ENCODE results near the gene RHOU. TPM values are rescaled to one million over a fixed set of nuclear protein-coding genes. Genes with fewer than 3 reads are reported as not detected.
"Not testable (repeated sequence)": the region's sequence is repeated elsewhere in the genome, so short reads cannot be mapped to it uniquely, and the experiment has no call there.

Gene RHOU
- total RNA-seq, 1 donor from 2014 or later: 17.5 TPM

DNA sequence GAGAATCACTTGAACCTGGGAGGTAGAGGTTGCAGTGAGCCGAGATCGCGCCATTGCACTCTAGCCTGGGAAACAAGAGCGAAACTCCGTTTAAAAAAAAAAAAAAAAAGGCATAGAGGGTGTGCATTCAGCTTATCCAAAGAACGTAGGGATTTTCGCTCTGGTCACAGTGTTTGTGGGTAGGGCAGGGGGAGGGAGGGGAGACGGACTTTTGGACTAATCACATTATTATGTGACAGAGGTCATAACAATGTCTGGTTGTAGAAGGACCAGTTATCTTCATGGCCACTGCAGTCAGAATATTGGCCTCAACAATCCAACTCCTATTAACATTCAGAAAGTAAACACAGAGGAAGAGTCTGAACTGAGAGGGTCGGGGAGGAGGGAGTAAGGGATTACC, 25.7 kb downstream of the RHOU start:
- DNase-seq: no peak

DNA sequence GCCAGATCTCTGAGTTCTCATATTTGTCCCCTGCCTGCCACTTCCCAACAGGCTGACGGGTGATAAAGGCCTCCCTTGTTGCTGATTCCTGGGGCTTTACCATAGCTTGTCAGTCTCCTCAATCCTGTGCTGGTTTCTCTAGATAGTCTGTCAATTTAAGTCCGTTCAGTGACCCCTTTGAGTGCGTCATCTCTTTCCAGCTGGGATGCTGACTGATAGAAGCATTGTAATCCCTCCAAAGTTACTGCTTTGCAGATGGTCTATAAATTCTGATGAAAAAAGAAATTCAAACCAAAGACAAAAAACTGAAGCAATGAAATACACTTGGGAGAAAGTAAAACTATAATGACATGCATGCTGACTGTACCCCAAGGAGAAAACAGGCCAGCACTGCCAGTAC, 28.3 kb downstream of the RHOU start:
- no peak for DNase-seq

DNA sequence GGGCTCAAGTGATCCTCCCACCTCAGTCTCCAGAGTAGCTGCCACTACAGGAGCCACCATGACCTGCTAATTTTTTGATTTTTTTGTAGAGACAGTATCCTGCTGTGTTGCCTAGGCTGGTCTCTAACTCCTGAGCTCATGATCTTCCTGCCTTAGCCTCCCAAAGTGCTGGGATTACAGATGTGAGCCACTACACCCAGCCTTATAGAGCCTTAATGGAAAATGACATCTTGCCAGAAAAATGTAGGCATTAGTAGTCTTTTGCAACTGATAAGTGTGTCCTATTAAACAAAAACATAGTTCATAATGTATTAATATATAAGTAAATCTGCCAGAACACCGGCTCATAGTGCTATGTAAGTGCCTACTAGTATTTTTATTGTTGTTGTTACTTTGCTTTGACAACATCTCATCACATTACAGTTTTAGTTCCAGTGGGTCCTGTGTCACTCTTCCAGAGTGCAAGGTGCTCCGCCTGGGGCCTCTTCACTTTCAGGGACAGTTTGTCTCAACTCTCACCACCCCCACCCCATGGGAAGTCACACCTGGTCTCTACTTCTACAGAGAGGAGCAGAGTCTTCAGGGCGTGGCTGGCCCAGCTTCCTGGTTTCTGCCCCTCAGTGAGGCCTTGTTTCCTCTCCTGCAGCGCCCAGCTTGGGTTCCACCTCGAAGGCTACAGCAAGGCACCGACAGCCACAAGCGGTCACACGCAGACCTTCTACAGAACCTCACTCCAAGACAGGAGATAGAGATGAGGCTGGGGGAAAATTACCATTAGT, 30.1 kb downstream of the RHOU start:
- no peak for DNase-seq

DNA sequence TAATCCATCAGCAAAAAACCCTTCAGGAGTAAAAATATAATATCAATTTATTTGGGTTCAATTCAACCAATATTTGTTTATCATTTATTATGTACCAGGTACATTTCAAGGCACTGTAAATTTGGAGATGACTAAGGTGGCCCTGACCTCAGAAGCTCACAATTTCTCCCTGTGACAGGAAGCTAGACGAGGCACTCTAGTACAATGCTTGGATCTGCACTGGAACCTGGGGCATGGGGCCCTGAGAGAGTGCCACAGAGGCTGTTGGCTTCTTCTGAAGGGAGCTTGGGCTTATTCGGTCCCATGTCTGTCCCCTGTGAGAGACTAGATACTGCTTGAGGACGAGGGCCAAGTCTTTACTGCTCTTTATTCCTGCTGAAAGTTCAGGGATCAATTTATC, 31.5 kb downstream of the RHOU start:
- DNase-seq: no peak

DNA sequence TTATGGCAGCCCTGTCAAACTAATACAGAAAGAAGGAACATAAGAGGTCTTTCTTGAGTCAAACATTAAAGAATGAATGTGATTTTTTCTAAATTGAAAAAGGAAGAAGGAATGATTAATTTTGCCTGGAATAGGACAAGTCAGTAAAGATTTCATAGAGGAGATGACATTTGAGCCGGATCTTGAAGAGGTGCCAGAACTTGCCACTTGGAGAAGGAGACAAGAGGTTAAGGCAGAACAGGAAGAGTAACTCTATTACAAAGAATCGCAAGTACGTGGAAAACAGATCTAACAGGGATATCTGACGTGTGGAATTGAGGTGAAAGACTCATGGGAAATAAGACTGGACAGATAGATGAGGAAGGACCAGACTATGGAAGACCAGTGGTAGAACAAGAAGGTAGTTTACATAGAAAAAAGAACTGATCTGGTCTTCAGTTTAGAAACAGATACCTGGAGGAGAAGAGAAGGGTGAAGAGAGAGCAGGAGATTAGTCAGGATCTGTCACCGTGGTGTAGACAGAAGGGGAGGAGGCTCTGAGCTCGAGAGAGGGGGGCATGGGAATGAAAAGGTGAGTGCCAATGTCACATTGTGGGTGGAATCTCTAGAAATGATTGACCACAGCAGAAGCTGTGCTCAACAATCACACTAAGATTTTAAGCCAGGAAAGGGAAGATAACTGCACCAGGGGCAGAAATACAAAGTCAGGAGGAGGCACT, 32.5 kb downstream of the RHOU start:
- no peak for DNase-seq

DNA sequence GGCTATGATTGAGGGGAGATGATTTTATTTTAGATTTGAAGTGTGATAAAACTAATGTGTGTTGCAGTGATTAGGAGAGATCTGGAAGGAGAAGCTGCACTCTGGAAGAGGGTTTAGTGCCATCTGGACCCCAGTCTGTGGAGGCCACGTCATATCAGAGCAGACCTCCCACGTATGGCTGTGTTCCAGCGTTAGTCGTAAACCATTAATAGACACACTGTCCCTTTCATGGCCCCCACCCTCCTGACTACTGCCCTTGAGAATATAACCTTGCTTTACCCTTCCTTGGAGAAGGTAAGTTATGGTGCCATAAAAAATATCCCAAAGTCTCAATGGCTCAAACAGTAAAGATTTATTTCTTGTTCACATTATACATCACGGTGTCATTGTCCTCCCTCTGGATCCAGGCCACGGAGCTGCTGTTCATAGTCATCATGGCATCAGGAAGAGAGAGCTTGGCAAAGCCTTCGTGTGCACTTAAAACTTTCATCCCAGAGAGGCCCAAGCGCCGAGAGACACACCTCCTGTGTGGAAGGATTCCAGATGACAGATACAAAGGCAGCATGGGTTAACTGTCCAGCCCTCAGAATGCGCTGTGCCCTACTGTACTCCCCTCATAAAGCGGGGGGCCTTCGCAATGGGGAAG, 33.2 kb downstream of the RHOU start:
- DNase-seq: no peak

DNA sequence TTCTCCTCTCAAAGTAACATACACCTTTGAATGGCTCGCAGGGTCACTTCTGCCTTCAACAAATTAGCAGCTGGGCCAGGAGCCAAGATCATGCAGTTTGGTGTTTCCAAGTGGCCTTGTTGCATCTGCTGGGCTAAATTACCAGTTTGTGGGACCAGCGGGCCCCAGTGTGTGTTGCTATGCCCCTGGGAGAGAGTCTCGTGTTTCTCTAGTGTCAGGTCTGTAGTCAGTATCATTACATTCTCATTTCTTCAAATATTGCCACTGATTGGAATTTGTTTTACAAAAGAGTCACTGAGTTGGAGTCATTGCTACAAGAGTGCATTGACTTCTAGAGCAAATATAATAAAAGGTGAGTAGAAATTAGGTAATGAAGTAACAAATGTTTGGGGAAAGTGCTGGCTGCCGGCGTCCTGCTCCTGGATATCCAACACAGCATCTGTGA, 35.5 kb downstream of the RHOU start:
- no peak for DNase-seq

DNA sequence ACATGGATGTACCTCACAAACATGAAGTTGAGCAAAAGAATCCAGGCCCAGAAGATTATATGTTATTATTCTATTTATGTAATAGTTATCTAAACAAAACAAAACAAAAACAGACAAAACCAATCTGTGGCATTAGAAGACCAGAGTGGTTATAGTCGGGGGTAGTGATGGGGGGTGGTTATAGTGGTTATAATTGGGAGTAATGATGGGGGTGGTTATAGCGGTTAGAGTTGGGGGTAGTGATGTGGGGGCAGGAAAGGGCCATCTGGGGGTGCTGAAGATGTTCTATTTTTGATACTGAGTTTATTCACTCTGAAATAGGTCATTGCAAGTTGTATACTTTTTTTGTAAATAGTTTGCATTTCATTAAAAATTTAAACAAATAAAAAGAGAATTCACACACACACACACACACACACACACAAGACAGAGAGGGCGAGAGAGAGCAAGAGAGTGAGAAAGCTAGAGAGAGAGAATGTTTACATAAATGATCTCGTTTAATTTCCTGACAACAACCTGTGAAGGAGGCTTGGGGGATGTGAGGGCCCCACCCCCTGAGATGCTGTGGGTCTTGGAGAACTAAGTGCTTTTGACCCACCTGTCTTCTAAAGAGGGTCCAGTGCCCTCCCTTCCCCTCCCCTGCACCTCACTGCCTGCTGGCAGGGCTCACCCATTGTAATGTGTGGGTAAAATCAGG, 37.4 kb downstream of the RHOU start:
- DNase-seq: no peak

DNA sequence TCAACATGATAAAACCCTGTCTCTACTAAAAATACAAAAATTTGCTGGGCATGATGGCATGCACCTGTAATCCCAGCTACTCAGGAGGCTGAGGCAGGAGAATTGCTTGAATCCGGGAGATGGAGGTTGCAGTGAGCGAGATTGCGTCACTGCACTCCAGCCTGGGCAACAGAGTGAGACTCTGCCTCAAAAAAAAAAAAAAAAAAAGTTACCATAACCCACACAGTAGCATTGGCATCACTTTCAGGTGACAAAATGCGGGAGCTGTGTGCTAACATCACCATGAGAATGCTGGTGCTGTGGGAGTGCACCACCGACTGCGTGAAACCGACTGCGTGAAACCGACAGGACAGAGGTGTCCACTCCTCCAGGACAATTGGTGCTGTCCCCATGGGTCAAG, 40.7 kb downstream of the RHOU start:
- not testable (repeated sequence) for DNase-seq

DNA sequence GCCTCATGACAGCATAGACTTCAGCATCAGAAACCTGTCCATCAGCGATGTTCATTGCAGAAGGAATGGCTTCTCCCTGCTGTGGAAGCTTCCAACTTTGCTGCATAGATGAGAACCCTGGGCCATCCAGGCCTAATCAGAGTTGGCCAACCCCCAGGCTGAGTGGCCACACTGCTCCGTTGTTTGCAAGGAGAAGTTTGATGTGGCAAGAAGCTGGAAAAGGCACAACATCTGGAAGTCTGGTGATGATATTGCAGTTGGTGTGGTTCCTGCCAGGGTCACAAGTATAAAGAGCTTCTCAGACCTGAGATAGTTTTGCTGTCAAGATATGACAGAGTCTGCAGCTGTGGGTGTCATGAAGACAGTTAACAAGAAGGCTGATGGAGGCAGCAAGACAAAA, 41.2 kb downstream of the RHOU start:
- DNase-seq: no peak

DNA sequence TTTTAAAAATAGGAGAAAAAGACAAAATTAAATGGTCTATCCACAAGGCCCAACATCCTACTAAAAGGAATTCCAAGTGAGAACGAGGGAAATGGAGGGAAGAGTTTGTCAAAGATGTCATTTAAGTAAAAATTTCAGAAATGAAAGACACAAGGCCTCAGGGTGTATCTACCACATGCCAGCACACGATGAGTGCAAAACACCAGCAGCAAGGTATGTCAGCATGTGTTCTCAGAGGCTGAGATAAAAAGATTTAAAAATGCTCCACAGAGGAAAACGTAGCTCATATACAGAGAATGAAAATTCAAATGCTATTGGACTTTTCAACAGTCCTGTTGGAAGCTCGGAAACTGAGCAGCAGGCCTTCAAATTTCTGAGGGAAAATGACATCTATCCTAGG, 42.0 kb downstream of the RHOU start:
- no peak for DNase-seq

DNA sequence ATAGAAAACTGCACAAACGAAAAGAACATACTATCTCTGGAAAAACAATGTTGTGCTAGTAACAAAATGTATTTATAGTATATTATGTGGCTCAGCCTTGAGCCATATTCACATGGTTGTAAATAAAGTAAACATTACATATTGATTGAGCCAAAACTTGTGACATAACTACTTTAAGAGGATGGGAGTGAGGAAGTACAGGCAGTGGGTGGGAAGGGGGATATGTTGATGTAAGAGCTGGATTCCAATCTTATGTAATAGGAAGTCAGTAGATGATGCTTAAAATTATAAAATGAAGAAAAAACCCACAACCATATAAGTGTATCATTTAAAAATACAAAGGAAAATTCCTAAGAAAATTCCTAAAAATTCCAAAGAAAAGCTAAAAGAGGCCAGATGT, 42.7 kb downstream of the RHOU start:
- DNase-seq: no peak

DNA sequence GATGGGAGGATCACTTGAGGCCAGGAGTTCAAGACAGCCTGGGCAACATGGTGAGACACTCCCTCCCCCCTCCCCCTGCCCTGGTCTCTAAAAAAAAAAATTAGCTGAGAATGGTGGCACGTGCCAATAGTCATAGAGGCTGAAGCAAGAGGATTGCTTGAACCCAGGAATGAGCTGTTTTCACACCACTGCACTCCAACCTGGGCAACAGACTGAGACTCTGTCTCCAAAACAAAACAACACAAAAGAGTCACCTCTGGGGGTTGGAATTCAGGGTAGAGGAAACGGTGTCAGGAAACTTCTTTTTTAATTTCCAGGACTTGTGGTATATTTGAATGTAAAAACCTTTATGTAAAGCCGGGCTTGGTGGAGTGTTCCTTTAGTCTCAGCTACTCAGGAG, 43.2 kb downstream of the RHOU start:
- no peak for DNase-seq

DNA sequence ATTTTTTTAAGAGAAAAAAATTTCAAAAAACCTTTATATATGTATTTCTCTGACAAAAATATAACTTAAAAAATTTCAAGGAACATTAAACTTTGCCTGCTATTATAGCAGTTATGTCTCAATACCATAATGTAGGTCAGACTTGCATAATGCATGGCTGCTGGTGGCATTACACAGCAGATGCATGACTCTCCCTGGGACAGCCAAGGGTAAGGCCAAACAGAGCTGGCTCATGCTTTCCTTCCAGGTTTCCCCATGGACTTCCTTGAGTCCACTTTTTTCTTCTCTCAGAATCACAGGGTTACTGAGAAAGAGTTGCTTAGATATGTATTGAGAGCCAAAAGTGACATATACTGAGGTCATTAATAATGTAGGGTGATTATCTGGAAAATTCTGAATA, 43.7 kb downstream of the RHOU start:
- no peak for DNase-seq

DNA sequence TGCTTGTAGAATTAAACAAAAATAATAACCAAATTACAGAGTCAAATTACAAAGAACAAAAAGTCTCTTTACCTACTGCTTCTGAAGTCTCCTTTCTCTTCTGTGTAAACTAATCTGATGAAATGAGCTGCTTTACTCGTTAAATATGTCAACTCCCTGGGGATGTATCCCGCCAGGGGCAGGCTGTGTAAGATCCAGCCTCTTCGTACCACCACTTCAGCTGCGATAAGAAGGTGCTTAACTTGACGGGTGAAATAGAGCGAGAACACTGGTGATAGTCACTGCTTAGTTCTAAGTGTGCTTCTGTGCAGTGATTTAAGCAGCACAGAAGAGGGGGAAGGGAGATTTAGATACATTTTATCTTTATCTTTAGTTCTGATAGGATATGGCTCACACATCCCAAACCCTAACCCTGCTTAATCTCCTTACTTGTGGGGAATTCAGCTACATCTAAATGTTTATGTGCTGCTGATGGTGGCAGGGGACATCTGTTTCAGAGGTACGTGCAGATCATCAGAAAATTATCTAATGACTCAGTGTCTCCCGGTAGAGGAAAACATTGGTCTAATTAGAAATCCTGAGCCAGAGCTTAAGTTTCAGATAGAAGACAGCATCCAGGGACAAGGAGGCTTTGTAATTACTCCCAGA, 46.0 kb downstream of the RHOU start:
- DNase-seq: no peak

DNA sequence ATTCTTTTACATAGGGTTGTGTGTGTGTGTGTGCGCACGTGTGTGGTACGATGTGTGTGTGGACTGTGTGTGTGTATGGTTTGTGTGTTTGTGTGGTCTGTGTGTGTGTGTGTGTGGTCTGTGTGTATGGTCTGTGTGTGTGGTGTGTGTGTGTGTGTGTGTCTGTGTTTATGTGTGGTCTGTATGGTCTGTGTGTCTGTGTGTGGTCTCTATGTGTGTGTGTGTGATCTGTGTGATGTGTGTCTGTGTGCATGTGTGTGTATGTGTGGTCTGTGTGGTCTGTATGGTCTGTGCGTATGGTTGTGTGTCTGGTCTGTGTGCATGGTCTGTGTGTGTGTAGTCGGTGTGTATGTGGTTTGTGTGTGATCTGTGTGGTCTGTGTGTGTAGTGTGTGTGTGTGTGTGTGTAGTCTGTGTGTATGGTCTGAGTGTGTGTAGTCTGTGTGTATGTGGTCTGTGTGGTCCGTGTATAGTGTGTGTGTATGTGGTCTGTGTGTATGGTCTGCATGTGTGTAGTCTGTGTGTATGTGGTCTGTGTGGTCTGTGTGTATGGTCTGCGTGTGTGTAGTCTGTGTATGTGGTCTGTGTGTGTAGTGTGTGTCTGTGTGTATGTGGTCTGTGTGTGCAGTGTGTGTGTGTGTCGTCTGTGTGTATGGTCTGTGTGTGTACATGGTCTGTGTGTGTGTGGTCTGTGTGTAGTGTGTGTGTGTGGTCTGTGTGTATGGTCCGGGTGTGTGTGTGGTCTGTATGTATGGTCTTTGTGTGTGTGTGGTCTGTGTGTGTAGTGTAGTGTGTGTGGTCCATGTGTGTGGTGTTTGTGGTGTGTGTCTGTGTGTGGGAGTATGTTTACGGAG, 46.8 kb downstream of the RHOU start:
- no peak for DNase-seq

DNA sequence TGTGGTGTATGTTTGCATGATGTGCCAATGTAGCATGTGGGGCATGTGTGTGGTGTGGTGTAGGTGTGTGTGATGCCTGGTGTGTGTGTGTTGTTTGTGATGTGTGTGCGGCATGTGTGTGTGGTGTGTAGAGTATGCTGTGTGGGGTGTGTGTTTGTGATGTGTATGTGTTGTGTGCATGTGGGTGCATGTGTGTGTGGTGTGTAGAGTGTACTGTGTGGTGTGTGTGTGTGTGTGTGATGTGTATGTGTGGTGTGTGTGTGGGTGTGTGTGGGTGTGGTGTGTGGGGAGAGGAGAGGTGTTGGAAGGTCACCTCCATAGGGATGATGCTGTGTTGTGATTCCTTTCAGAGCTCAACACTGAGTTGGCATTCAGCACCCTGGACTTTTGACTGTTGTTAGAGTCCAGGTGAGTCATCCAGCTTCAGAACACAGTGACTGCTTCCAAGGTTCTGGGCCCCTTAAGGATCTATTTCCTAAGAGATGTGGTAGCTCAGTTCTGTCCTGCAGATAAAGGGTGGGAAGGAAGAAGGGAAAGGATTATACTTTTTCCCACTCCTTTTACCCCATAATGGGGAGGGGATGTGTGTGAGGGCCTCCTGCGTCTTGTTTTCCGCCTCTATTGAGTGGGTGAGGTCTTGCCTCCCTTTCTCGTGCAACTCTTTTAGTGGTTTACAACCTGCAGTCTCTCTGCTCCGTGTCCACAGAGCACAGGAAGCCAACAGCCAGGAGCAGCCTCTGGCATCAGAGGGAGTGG, 47.6 kb downstream of the RHOU start:
- DNase-seq: no peak

DNA sequence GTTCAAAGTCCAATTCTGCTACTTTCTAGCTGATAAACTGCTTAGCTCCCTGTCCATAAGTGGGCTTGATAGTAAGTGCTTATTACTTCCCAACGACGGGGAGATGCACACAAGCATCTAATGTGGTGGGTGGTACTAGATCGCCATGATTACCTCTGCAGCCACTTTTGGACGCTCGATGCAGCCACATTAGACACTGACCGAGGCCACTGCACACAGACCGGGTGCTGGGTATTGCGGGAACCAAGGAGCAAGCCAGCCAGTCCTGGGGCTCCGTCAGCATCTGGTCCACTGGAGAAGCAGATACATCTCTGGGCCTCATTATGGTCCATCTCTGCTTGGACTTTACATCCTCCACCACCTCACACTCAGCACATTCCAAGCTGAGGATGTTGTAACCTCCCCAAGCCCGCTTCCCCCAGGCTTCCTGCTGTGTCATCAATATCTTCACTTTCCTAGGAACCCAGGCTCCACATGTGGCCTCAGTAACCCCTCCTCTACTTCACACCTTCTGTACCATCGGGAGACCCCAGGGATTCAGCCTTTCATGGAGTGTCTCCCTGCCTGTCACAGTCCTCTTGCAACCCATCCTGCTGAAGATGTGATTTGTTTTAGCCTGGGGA, 48.2 kb downstream of the RHOU start:
- DNase-seq: no peak

DNA sequence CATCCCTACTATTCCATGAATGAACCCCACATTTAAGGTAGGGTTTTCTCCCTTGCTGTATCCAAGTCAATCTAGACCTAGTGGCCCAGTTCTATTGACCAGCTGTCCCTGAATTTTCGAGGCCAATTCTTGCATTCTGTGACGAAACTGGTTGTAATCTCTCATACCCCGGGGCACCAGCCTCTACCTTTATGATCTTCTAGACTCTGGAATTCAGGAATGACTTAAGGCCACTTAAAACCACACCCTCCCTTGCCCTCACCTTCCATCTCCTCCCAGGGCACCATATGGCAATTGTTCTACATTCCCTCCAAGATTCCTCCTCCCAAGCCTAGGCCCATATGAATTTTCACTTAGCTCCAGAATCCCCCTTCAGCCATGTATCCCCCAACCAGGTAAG, 48.9 kb downstream of the RHOU start:
- no peak for DNase-seq

All from dermis blood vessel endothelial cell (primary cell).